GM21526 (cell line): ENCODE results near the gene HGD.
"Not testable (repeated sequence)": the region's sequence is repeated elsewhere in the genome, so short reads cannot be mapped to it uniquely, and the experiment has no call there.

Experiments used
- ATAC-seq: cut with Tn5 transposase; IDR thresholded peaks from one replicate; pipeline ENCODE4 v1.9.1; 2021; ENCODE audit warnings: moderate library complexity; ENCODE audit not compliant: unreplicated experiment, low FRiP score

HGD gene

DNA sequence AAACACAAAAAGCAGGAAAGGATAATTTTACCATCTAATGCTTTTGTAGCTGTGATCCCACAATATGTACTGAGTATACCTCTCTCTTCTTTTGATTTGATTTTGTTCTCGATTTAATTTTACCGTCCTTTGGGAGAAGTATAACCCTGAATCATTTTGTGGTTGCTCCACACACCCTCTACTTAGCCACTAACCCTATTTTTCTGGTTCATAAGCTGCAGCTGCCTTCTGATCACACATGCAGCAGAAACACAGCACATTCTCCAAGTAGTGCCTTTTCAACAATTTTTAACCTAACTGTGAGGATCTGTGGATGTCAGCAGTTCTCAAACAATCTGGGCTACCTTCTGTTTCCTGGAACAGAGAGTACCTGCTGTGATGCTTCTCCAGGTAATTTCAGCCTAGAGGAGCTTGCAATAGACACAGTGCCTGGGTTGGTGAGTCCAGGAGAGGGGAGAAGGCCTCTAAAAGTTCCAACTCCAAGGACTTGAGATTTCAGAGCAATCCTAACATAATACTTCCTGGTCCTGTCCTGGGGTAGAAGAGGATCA, 40.3 kb downstream of the HGD start:
- ATAC-seq = no peak

DNA sequence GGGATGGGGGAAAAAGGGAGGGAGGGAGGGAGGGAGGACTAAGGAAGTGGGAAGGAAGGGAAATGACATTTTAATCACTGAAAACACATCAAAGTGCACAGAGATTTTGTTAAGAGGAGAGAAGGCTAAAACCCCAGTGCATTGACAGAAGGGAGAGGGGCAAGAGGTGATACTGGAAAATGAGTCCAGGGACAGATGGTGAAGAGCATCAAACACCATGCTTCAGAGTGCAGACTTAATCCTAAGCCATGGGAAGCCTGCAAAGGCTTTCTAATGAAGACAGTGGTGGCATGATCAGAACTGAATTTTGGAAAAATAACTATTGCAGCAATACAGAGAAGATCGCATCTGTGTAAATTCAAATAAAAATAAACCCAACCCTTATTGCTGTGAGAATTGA, 41.8 kb downstream of the HGD start:
- ATAC-seq = no peak

DNA sequence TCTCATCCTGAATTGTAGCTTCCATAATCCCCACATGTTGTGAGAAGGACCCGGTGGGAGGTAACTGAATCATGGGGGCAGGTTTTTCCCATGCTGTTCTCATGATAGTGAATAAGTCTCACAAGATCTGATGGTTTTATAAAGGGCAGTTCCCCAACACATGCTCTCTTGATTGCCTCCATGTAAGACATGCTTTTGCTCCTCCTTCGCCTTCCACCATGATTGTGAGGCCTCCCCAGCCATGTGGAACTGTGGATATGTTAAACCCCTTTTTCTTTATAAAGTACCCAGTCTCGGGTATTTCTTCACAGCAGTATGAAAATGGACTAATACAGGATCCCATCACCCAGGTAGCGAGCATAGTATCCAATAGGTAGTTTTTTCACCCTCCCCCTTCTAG, 43.2 kb downstream of the HGD start:
- not testable (repeated sequence) for ATAC-seq

DNA sequence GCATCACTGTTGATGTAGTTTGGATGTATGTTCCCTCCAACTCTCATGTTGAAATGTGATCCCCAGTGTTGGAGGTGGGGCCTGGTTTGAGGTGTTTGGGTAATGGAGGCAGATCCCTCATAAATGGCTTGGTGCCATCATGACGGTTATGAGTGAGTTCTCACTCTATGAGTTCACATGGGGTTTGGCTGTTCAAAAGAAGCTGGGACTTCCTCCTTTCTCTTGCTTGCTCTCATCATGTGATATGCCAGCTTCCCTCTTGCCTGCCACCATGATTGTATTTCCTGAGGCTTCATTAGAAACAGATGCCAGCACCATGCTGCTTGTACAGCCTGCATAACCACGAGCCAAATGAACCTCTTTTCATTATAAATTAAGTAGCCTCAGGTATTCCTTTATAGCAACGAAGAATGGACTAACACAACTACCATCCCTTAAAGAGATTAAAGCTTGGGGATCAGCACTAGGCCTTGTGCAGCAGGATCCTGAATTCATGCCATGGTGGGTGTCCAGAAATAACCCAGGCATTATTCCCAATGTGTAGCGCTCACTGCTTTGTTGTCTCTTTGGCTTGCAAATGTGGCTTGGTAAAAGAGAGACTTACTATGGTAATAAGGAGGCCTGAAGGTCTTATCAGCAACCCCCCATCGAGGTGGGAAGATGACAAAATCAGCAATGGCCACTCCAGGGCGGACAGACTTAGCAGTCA, 44.0 kb downstream of the HGD start:
- no peak for ATAC-seq

DNA sequence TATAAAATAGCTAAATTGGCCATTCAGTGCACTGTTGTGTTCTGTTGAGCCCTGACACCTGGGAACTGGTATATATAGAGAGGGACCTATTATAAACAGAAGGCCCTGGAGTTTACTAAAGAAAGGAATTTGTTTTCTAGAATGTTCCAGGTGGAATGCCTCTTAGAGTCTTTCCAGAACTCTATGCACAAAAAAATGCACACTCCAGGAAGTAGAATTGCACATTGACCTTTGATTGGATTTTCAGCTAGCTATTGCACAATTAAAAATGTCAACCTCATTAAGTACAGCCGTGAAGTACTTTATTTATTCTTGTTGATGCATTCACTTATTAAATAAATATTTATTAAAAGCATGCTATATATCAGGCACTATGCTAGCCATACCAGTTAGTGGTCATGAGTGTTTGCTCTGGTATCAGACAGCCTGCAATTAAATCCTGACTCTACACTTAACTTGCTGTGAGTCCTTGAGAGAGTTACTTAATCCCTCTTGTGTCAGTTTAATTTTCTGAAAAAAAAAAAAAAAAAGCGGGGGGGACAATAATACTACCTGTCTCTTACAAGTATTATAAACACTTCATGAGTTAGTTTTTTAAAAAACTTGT, 45.1 kb downstream of the HGD start:
- no peak for ATAC-seq

DNA sequence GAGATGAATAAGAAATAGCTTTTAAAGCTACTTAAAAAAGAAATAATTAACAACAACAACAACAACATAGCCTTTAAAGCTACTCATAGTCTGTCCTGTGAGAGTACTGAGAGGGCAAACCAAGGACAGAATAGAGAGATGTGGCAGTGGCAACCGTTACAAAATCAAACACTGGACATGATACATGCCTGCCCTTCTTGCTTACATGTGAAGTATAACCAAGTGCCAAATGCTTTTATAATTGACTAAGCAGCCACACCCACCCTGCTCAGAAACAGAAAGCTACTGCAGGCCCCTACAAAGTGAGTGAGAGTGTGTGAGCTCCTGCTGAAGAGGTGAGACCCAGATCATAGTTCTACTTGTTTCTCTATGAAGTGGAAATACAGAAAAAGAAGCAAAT, 47.5 kb downstream of the HGD start:
- no peak for ATAC-seq

DNA sequence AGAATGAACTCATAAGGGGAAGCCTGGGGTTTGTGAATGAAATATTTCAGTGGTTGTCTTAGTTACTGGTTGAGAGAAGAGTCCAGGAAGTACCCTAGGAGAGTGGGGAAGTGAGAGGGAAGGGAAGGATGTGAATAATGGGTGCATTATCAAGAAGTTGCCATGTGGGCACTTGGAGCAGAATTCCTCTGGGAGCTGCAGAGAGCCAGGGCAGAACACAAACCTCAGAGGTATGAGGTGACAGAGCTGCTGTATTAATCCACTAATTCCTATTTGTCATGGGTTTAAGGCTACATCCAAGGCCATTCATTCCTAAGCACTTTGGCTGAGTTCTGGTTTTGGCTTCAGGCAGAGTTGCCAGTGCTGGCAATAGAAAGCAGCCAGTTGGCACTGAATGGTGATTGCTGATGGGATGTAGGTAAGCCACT, 56.9 kb downstream of the HGD start:
- ATAC-seq = no peak

DNA sequence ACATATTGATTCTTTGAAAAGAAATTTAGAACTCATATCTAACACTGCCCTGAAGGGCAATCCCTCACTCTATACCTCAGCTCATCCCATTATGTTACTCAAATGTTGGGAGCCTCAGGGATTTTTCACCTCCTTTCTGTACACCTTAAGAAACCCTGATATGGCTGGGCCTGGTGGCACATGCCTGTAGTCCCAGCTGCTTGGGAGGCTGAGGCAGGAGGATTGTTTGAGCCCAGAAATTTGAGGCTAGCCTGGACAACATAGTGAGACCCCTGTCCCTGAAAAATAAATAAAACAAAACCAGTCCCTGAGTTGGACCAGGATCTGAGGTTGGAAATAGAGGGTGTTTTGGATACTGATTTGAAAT, 58.3 kb downstream of the HGD start:
- no peak for ATAC-seq

DNA sequence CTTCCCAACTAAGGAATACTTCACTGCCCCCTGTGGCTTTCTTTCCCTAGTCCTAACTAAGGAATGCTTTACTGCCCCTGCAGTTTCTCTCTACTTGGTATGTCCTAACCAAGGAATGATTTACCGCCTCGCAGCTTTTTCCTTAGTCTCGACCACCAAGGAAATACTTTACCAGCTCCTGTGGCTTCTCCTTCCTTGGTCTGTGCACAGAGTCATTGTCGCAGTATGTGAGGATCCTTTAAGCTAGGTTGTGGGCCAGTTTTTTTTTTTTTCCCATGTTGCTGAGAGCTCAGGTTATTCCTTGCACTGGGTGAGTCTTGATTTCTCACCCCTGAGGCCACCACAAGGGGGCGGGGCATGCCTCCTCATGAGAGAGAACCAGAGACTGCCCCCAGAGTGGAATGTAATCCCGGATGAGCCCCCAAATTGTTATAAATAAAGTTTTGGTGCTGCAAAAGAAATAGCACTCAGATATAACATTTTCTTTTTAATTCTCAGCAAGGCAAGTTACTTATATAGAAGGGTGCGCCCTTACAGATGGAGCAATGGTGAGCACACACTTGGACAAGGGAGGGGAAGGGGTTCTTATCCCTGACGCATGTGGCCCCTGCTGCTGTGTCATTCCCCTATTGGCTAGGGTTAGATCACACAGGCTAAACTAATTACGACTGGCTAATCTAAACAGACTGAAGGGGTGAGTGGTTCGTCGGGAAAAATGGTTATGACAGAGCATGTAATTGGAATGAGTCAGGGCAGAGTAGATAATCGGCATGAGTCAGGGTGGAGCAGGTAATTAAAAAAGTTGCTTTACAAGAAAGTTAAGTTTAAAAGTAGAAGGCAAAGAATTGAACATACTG, 58.9 kb downstream of the HGD start:
- no peak for ATAC-seq

DNA sequence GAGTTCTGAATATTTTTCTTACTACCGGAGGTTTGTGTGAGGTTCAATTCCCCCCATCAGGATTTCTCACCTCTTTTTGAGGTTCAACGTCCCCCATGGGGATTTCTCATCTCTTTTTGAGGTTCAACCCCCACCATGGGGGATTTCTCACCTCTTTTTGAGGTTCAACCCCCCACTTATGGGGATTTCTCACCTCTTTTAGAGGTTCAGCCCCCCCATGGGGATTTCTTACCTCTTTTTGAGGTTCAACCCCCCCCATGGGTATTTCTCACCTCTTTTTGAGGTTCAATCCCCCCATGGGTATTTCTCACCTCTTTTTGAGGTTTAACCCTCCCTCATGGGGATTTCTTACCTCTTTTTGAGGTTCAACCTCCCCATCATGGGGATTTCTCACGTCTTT, 59.6 kb downstream of the HGD start:
- no peak for ATAC-seq

DNA sequence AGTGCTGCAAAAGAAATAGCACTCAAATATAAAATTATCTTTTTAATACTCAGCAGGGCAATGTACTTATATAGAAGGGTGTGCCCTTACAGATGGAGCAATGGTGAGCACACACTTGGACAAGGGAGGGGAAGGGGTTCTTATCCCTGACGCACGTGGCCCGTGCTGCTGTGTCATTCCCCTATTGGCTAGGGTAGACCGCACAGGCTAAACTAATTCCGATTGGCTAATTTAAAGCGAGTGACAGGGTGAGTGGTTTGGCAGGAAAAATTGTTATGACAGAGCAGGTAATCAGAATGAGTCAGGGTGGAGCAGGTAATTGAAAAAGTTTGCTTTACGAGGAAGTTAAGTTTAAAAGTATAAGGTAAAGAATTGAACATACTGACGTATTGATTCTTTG, 65.3 kb downstream of the HGD start:
- ATAC-seq = not testable (repeated sequence)

DNA sequence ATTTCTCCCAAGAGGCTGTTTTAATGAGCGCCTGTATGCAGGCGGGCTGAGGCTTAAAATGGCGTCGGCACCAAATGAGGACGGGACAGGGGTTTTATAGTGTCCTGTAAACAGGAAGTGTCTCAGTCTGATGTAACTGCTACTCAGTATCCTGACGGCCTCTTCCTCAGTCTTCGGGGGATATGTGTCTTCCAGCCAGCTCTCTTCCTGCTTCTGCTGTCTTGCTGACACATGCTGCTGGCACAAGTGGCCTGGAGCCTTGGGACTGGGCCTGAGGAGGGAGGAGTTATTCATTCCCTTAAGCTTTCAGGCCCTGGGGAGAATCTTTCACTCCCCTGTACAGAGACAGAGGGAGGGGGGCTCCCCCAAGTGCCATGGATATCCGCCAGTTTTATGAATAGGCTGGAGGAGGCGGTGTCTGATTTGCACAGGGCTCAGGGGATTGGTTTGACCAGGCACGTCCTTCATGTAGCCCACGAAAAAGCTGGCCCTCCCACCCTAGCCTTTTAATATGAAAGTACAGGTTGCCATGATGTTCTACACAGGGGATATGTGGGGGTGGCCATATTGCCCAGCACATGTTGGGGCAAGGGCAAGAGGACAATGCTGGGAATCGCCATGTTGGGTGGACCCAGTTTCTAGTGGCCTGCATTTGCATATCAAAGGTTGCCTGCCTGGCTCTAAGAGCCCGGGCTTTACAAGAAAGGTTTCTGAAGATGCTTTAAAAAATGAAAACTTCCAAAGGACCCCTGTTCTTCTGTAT, 66.0 kb downstream of the HGD start:
- no peak for ATAC-seq

DNA sequence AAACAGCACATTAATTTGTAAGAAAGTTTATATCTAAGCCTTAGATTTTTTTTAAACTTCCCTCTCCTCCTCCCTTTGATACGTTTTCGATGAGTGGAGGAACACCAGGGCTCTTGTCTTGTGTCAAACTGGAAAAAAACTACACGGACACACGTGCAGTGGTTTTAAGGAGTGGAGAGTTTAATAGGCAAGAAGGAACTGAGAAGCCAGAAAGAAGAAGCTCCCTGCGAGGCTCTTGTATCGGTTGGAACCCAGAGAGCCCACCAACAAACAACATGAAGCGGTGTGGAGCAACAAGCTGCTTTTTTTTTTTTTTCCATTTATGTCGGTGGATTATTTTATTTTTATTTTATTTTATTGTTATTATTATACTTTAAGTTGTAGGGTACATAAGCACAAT, 67.3 kb downstream of the HGD start:
- ATAC-seq = no peak

DNA sequence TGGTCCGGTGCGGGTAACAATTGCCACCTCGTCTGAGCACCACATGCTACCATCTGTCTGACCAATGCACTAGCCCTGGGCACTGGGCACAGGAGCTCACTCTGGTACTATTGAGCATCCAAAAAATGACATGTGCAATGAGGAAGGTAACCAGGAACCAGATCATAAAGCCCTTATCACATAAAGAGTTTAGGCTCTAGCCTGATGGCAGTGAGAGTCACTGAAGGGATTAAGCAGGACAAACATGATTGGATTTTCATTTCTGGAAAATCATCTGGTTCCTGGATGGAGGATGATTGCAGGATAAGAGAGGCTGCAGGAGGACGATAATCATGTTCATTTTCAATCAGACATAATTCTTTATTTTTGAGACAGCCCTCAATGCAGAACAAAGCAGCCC, 73.5 kb downstream of the HGD start:
- ATAC-seq = no peak

DNA sequence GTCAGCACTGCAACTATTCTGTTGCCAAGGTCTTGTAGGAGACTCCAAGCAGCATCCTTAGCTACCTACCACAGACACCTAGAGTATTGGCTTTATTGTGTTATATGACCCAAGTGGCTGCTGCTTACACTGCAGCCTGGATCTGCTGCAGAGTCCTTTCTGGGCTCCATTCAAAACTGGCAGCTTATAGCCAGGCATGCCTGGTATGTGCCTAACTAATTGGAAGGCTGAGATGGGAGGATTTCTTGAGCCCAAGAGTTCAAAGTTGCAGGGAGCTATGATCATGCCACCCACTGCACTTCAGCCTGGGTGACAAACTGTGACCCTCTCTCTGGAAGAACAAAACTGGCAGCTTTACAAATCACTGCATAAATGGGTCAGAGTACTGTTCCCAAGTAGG, 77.3 kb downstream of the HGD start:
- no peak for ATAC-seq

DNA sequence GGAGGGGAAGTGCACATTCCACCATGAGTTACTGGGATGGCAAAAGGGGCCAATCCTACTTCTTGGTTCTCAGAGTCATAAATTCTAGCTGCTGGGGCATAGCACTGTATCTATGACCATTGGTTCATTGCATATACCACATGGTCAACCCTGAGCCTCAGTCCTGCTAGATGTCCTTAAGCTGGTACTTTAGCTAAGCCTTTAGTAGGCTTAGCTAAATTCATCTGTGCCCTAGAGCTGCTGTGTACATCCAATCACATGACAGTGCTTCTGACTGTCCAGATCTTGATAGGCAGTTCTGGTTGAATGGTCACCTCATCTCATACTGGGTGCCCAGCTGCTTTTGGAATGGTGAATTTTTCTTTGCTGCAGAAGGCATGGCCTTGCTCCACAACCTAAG, 77.7 kb downstream of the HGD start:
- ATAC-seq = no peak

DNA sequence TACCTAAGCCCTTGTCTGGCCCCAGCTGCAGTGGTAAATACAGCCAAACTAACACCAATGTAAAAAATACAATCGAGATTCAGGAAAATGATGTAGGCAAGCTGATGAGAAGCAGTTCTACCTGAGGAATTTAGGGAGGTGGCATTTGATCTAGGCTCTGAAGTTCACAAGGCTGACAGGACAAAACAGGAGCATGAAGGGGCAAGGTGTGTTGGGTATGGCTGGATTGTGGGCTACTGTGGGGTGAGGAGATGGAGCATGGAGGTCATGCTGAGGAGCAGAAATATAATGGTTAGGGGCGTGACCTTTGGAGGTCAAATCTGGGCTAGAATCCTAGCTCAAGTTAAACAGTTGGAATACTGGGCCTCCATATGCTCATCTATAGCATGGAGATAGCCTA, 79.4 kb downstream of the HGD start:
- no peak for ATAC-seq

DNA sequence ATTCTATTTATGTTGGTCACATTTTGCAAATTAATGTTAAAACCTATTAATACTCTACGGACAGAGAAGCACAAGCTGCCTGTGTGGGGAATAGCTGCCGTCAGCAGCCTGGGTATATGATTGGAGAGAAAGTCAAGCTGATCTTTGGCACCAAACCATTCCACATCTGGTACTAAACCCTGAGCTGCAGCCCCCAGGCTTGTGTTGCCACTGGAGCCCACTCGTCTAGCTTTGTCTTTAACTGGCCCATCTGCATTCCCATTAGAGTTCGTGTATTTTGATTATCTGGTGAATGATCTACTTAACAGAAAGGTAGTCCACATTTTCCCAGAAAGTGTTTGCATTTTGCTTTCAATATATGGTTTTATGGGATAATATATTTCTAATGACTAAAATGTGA, 80.5 kb downstream of the HGD start:
- ATAC-seq = no peak

DNA sequence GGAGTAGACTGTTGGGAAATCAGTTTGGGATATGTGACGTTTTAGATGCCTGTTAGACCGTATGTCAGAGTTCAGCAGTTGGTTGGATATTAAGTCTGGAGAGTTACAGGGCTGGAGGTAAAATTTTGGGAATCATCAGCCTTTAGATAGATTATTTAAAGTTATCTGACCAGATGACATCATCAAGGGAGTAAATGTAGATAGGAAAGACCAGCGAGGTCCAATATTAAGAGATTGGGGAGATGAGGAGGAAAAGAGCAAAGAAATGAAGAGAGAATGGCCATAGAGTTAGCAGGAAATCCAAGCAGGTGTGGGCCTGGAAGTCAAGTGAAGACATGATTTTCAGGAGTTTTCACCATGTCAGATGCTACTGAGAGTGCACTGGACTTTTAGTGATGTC, 82.8 kb downstream of the HGD start:
- no peak for ATAC-seq

DNA sequence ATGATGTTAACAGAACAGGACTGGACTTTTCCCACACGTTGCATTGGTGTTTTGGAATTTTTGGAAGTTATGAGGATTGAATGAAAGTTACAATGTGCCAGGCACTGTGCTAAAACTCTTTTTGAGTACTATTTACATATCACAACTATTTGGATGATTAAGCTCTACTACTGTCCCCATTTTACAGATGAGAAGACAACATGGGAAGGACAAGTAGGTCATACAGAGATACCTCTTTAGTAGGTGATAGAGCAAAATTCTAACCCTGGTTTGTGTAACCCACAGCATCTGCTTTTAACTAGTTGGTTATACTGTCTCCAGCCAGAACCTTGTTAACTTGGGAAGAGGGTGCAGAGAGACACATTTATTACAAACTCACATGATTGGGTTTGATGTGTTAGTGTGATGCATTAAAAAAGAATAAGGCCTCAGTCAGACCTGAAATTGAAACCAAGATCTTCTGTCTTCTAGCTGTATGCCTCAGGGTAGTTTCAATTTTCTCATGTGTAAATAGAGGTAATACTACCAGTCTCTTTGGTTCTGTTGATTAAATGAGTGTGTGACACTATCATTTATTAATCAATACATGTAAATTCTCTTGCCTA, 84.5 kb downstream of the HGD start:
- peak; percentile 59 for ATAC-seq
